MM.1S (cell line): ENCODE results near the gene ATP5F1E.

Experiments used
- CTCF ChIP-seq: fragments of 300-600 bp; sonication (generic); IDR thresholded peaks from 2 replicates; pipeline ENCODE4 v1.5.1; 2016; ENCODE audit warnings: antibody characterized with exemption, low read length, mixed read lengths
- EZH2 ChIP-seq: fragments of 300-600 bp; sonication (generic); optimal IDR thresholded peaks from 2 replicates; pipeline ENCODE3; 2017; ENCODE audit warnings: low read depth, mild to moderate bottlenecking, antibody characterized with exemption, low read length, mixed read lengths
- EZH2phosphoT487 ChIP-seq: fragments of 300-600 bp; sonication (generic); IDR thresholded peaks from 2 replicates; pipeline ENCODE4 v1.6.1; 2018; ENCODE audit warnings: antibody characterized with exemption, low read length

GRCh38 chr20:59013031-59013951, 18.8 kb downstream of the ATP5F1E start:
- no peak for TF ChIP-seq CTCF
- TF ChIP-seq EZH2, result no peak
- TF ChIP-seq EZH2phosphoT487, result no peak
